GM23248 (cell line): Measurements from ENCODE around the gene CDV3.

Experiments used
- EZH2 ChIP-seq: fragments of 200-600 bp; sonication (generic); IDR thresholded peaks from 2 replicates; pipeline ENCODE4 v1.6.1; 2018; ENCODE audit warnings: antibody characterized with exemption, mild to moderate bottlenecking; ENCODE audit not compliant: insufficient read depth, poor library complexity, severe bottlenecking
- EZH2phosphoT487 ChIP-seq: fragments of 200-600 bp; sonication (generic); IDR thresholded peaks from 2 replicates; pipeline ENCODE4 v1.6.1; 2018; ENCODE audit warnings: antibody characterized with exemption, moderate library complexity, mild to moderate bottlenecking, low read depth; ENCODE audit not compliant: insufficient read depth

DNA sequence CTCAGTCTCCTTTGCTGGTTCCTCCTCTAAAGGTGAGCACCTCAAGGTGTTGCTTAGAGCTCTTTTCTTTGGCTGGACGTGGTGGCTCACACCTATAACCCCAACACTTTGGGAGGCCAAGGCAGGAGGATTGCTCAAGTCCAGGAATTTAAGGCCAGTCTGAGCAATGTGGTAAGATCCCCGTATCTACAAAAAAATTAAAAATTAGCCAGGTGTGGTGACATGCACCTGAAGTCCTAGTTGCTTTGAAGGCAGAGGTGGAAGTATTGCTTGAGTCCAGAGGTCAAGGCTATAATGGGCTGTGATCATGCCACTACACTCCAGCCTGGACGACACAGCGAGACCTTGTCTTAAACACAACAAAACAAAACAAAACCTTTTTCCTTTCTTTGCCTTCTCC is 60.0 kb downstream of the CDV3 start:
- no peak for TF ChIP-seq EZH2
- TF ChIP-seq EZH2phosphoT487, result no peak
